Activated CD8-positive, alpha-beta memory T cell treated with anti-CD3 and anti-CD28 coated beads for 1 hour (primary cell): Measurements from ENCODE around the gene PIK3R1.

Experiments used
- DNase-seq, 2 donors: peaks; one replicate each; pipeline ENCODE4 v3.0.0-alpha.2; 2020; ENCODE audit warnings: low read depth in 1 of 2; ENCODE audit errors: extremely low read depth in 1 of 2

Gene PIK3R1

DNA sequence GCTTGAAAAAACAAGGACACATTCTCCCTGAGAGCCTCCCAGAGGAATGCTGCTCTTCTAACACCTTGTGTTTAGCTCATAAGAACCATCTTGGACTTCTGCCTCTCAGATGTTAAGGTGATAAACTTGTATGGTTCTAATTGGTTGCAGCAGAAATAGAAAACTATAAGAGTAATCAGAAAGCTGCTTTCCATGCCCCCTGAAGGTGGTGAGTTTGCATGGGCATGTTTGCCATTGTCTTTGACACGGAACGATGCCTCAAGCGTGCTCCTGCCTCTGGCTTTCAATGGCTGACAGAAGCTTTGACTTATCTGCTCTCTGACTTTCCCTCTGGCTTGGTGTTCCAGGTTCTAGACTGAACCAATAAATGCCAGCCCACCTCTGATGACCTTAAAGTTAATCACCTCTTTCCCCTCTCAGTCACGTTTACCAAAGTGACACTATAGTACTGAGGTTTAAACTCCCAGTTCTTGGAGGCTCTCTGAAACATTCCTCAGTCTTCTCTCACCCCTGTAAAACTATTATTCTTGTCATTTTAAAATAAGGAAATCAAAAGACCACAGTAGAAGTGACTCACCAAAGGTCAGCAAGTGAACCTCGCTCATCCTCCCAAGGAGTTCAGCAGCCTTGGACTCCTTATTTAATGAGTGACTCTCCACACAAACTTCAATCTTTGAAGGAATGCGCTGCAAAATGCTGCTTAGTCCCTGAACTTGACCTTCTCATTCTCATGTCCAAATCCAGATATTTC, 103.6 kb downstream of the PIK3R1 start:
- DNase-seq: no peak

- no peak for DNase-seq
These were observed 104.3 kb downstream of the PIK3R1 start for GRCh38 chr5:68319706-68320412.

GRCh38 chr5:68320413-68320986, 104.9 kb downstream of the PIK3R1 start:
- no peak for DNase-seq

DNA sequence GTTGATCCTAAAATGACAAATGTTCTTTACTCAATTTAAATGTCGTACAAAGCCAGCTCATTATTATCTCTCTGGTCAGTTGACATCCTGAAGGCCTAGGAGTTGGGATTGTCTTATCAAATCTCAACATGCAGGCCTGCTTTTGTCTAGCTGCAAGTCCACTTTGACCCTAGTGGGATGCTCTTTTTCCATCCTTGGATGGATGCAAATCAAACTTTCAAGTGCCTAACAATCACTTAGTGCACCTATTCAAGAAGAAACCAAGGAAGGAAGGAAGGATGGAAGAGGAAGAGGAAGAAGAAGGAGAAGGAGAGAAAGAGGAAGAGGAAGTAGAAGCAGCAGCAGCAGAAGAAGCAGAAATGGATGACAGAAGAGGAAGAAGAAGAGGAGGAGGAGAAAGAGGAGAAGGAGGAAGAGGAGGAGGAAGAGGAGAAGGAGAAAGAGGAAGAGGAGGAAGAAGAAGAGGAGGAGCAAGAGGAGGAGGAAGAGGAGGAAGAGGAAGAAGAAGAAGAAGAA, 109.6 kb downstream of the PIK3R1 start:
- DNase-seq: no peak

DNA sequence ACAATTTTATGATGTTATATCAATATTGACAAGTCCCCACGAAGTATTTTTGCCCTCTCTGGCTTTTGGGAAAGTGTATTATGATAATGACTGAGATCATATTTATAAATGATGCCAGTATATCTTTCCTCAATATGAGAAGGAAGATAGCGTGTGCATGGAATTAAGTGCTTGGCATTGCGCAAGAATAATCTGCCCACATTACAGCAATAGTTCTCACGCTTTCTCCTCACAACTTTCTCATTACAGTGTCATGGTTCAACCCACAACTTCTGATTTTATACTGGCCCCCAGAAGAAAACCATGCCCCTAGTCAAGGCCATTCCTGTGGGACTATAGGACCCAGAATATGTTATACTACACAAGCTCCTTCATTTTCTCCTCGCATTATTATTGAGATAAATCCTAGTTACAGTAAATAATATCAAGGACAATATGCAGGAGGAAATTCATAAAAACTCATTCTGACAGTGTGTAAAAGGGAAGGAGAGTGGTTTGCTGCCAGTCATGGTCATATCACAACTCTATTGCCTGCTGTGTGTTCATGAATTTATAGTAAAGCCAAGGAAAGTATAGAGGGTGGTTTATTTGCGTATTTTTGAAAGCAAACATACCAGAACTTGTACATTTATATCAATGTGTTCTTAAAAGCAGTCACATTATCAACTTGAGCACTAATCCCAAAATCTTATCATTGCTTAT, 114.1 kb downstream of the PIK3R1 start:
- no peak for DNase-seq

- DNase-seq: no peak
These were observed 115.0 kb downstream of the PIK3R1 start for GRCh38 chr5:68330574-68330973.

- DNase-seq: no peak
These were observed 115.9 kb downstream of the PIK3R1 start for GRCh38 chr5:68331192-68332079.

DNA sequence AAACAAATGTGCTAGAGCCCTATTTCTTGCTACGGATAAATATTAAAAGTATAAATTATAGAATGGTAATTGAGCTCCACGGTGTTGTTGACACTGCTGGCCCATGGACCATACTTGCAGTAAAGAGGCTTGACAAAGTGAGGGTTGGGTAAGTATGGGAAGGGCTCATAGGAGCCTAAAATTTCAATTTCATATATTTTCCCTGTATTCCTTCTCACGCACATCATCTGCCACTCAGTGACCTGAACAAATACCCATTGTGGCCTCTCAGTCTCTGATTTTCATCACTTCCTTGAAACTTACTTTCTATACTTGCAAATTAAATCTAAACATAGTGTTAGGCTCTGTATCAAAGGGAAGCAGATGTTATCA, 116.5 kb downstream of the PIK3R1 start:
- no peak for DNase-seq

DNA sequence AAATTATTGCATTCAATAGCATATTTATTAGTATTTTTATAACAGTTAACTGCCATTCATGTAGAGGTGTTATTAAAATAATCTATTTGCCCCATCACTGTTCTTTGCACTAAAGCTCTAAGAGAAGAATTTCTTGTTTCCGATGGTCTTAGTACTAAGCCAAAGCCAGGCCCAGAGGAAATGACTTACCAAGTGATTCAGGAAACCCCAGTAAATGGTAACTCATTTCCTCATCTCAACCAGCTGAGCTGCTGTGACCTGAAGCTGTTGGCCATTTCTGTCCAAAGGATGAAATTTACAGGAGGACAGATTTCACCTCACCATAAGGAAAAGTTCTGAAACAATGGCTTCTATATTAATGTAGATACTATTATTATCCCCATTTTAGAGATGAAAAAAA, 117.0 kb downstream of the PIK3R1 start:
- DNase-seq: no peak

GRCh38 chr5:68333649-68334552, 118.3 kb downstream of the PIK3R1 start:
- no peak for DNase-seq

DNA sequence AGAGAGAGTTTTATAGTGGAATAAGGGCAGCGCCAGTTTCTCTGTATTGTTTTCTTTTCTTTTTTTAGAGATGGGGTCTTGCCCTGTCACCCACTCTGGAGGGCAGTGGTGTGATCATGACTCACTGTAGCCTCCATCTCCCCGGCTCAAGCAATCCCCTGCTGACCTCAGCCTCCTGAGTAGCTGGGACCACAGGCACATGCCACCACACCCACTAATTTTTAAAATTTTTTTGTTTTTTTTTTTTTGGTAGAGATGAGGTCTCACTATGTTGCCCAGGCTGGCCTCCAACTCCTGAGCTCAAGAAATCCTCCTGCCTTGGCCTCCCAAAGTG, 119.0 kb downstream of the PIK3R1 start:
- DNase-seq: no peak

GRCh38 chr5:68335075-68335474, 119.5 kb downstream of the PIK3R1 start:
- DNase-seq: no peak

DNA sequence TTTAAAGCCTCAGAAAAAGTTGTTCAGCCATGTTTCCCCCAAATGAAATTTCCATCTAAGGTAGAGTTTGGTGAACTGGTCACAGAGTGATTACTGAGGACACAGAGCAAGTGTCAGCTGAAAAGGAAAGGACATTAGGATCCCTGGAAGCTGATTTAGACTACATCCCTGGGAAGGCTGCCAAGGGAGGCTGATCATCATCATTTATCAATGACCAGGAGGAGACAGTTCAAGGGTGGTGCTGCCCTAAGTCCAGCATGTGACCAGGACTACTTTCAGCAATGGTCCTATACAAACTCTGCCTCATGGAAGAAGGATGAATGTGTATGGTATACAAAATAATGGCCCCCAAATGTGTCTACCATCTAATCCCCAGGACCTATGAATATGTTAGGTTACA, 120.6 kb downstream of the PIK3R1 start:
- DNase-seq: no peak

DNA sequence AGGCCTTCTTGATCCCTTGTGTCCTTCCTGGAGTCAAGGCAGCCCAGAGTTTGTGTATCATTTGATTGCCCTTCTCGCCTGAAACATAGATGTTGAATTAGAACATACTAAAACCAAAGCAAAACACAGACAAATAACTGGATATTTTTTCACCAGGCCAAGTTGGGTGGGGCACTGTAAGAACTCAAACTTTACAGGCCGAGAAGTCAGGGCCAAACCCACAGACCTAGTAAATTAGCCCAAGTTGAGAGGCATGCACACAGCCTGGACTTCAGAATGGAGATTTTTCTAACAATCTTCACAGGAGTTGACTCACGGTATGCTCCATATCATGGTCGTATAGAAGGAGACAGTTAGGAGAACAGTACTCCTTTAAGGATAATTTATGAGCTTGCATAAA, 121.7 kb downstream of the PIK3R1 start:
- no peak for DNase-seq

GRCh38 chr5:68339921-68340321, 124.4 kb downstream of the PIK3R1 start:
- DNase-seq: no peak

- no peak for DNase-seq
These were observed 125.5 kb downstream of the PIK3R1 start for GRCh38 chr5:68341006-68341405.

DNA sequence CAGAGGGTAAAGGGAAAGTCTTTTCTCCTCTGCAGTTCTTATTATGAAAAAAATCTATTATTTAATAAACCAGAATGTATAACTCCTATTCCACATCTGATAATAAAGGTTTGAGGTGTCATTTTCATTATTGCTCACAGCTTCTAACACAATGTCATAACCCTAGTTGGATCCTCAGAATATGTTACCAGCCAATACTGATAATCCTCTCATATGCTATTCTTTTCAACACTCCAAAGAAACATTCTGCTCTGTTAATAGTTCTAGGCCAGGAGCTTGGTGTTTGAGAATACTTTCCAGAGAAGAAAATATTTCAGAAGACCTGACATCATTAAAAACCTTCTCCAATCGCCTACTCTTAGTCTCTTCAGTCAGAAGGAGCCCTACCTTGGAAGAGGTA, 127.1 kb downstream of the PIK3R1 start:
- DNase-seq: no peak

DNA sequence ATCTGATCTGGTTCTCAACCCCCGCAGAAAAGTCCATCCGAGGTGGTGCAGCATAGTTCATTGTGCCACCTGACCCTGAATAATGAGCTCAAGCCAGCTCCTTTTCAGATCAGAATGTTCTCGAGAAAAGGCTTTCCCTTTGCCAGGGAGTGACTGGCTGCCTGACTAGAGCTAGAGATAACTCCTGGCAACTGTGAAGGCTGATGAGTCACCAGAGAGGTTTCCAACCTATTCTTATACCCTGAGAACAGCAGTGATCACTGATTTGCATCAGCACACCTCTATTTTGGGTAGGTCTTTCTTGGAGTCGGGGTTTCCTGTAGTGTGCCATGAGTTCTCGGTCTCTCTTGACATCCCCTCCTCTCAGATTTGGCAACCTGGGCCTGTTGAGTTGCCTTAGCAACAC, 127.9 kb downstream of the PIK3R1 start:
- no peak for DNase-seq

DNA sequence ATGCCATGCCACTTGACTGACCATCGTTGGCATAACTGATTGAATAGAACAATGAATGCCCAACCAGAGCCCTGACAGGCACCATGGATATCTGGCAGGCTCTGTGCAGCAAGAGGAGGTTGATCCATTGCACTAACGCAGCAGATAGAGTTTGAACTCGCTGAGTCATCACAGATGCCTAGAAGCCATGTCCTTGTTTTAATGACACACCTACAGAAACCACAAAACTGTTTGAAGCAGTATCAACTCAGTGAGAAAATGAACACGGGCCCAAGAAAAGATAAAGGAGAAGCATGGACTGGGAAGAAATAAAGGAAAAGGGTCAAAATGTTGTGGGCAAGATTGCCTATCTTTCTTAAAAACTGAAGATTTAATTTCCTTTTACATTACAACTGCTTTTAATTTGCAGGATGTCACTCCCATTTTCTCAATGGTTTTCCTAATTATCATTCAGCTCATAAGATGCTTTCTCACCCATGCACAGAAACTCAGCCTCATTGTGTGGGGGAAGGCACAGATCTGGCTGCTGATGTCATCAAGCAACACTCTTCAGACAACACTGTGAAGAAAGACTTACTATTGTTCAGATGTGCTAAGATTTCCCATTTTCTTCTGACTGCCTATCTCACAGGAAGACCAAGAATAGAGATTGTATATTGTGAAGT, 129.0 kb downstream of the PIK3R1 start:
- DNase-seq: no peak
